Calu3 (cell line): Measurements from ENCODE around the gene AGK. TPM values are rescaled to one million over a fixed set of nuclear protein-coding genes. Genes with fewer than 3 reads are reported as not detected.

ENCODE experiments used
- BruUV-seq: library from RNA; stranded (reverse); fragments of 400-500 nt; replicated peaks from 2 replicates; lab custom pipeline; 2021; lab: Mats Ljungman, UMichigan
- CTCF ChIA-PET: fragments of 300-600 bp; sonication (Branson Sonifier 250); formaldehyde crosslinking; loops from one replicate; lab custom pipeline; 2022; ENCODE audit warnings: antibody characterized with exemption; lab: Charles Lee
- DNase-seq: peaks from one replicate; pipeline ENCODE4 v3.0.0; 2022
- H3K27ac Mint-ChIP-seq: one replicate; pipeline ENCODE4 v1.8.0; 2022; ENCODE audit warnings: mixed read lengths; ENCODE audit not compliant: unreplicated experiment
- H3K27me3 Mint-ChIP-seq: one replicate; pipeline ENCODE4 v1.8.0; 2022; ENCODE audit warnings: mixed read lengths; ENCODE audit not compliant: unreplicated experiment
- H3K36me3 Mint-ChIP-seq: one replicate; pipeline ENCODE4 v1.8.0; 2022; ENCODE audit warnings: mild to moderate bottlenecking, moderate library complexity, mixed read lengths; ENCODE audit not compliant: insufficient read depth, unreplicated experiment
- H3K4me1 Mint-ChIP-seq: one replicate; pipeline ENCODE4 v1.8.0; 2022; ENCODE audit warnings: mild to moderate bottlenecking, low read depth, mixed read lengths; ENCODE audit not compliant: unreplicated experiment
- H3K4me3 Mint-ChIP-seq: one replicate; pipeline ENCODE4 v1.8.0; 2022; ENCODE audit warnings: mild to moderate bottlenecking, low read depth, moderate library complexity, mixed read lengths; ENCODE audit not compliant: unreplicated experiment
- H3K9me3 Mint-ChIP-seq: one replicate; pipeline ENCODE4 v1.8.0; 2022; ENCODE audit warnings: low read depth, mixed read lengths; ENCODE audit not compliant: unreplicated experiment
- CTCF ChIP-seq: fragments of 200-600 bp; IDR thresholded peaks from one replicate; pipeline ENCODE4 v1.8.0; 2022; ENCODE audit warnings: antibody characterized with exemption; ENCODE audit not compliant: unreplicated experiment
- intact Hi-C: fragments of 100-400 bp; cut with micrococcal nuclease; formaldehyde crosslinking; loops from one replicate; pipeline ENCODE4 v1.10.0; 2022; ENCODE audit not compliant: unreplicated experiment
- total RNA-seq: library from RNA; stranded (reverse); gene quantifications from 2 replicates; pipeline ENCODE4 v1.2.3, GENCODE V29; 2022

Gene AGK
- total RNA-seq, 1 experiment from 2014 or later = 32.3 TPM

GRCh38 chr7:141512597-141512996 is 38.6 kb upstream of the AGK start:
- Mint-ChIP-seq H3K4me1 (peaks cover 12% of the 10 kb centered on the region), H3K9me3 (peaks cover 9% of the 10 kb centered on the region), H3K4me3 (peak overlapping the region; percentile 71), H3K27ac (no peak overlapping the region), H3K27me3 (peaks cover 69% of the 10 kb centered on the region), H3K36me3 (no peaks in the 10 kb centered on the region)
- DNase-seq = no peak
- intact Hi-C loops = no loop called here
- TF ChIP-seq CTCF = no peak
- BruUV-seq = no TSS peak
- CTCF ChIA-PET = no interaction called here

DNA sequence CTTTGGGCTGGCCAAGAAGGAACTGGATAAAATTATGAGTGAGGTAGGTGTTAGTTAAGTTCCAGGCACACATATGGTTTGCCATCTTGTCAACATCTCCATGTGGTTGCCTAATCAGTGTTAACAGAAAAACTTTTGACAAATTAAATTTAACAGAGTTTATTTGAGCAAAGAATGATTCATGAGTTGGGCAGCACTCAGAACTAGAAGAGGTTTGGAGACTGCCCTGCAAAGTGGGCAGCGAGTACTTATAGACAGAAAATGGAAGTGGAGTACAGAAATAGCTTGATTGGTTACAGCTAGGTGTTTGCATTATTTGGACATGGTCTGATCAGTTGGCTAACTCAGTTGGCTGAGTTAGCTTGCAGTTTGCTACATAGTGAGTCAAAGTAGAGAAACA is 37.5 kb upstream of the AGK start:
- no peak for DNase-seq
- H3K36me3 Mint-ChIP-seq = no peaks in the 10 kb centered on the region
- no TSS peak for BruUV-seq
- peaks cover 12% of the 10 kb centered on the region for H3K4me1 Mint-ChIP-seq
- no peak for TF ChIP-seq CTCF
- H3K27ac Mint-ChIP-seq = no peak overlapping the region
- intact Hi-C loops = no loop called here
- peaks cover 64% of the 10 kb centered on the region for H3K27me3 Mint-ChIP-seq
- peaks cover 10% of the 10 kb centered on the region for H3K9me3 Mint-ChIP-seq
- H3K4me3 Mint-ChIP-seq = no peak overlapping the region
- CTCF ChIA-PET = no interaction called here

- no peak for DNase-seq
- CTCF ChIA-PET = no interaction called here
- Mint-ChIP-seq H3K27me3 (peaks cover 43% of the 10 kb centered on the region), H3K9me3 (peaks cover 11% of the 10 kb centered on the region), H3K36me3 (no peaks in the 10 kb centered on the region), H3K4me1 (peaks cover 12% of the 10 kb centered on the region), H3K4me3 (no peak overlapping the region), H3K27ac (no peak overlapping the region)
- BruUV-seq = no TSS peak
- TF ChIP-seq CTCF = no peak
- intact Hi-C loops = no loop called here
Measured at GRCh38 chr7:141515941-141516340, 35.3 kb upstream of the AGK start.

GRCh38 chr7:141519623-141520022 is 31.6 kb upstream of the AGK start:
- H3K4me1 Mint-ChIP-seq = no peaks in the 10 kb centered on the region
- no peak overlapping the region for H3K27ac Mint-ChIP-seq
- peaks cover 25% of the 10 kb centered on the region for H3K27me3 Mint-ChIP-seq
- H3K9me3 Mint-ChIP-seq = peaks cover 8% of the 10 kb centered on the region
- CTCF ChIA-PET = no interaction called here
- H3K36me3 Mint-ChIP-seq = no peaks in the 10 kb centered on the region
- intact Hi-C loops = no loop called here
- H3K4me3 Mint-ChIP-seq = no peak overlapping the region
- TF ChIP-seq CTCF = no peak
- BruUV-seq = no TSS peak
- no peak for DNase-seq
